ENCODE measurements around the gene B9D1.

The B9D1 gene

DNA sequence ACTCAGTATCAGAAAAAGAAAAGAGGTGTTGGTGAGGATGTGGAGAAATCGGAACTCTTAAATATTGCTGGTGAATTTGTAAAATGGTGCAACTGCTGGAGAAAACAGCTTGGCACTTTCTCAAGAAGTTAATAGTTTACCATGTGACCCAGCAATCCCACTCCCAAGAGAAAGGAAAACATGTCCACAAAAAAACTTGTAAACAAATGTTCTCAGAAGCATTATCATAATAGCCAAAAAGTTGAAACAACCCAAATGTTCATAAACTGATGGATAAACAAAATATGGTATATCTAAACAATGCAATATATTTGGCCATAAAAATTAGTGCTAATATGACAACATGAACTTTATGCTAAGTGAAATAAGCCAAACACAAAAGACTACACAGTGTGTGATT lies 13.2 kb upstream of the B9D1 start:
- no peak for DNase-seq

DNA sequence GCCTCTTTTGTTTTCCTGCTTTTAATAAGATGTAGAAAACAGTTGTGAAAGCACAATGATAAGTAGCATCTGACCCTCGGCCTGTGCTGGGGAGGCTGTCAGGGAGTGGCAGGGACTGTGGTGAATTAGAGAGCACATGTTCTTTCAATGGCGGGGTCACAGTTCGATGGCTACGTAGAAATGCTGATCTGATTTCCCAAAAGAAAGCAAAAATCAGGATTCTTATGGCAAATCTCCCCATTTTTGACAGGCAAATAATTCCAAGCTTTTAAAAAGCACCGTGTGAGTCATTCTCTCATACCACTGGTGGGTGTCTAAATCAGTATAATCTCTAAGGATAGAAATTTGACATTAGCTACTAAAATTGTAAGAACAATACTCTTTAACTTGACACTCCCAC lies 11.6 kb upstream of the B9D1 start:
- DNase-seq: no peak

GRCh38 chr17:19372866-19373504 lies 10.5 kb upstream of the B9D1 start:
- DNase-seq: no peak

DNA sequence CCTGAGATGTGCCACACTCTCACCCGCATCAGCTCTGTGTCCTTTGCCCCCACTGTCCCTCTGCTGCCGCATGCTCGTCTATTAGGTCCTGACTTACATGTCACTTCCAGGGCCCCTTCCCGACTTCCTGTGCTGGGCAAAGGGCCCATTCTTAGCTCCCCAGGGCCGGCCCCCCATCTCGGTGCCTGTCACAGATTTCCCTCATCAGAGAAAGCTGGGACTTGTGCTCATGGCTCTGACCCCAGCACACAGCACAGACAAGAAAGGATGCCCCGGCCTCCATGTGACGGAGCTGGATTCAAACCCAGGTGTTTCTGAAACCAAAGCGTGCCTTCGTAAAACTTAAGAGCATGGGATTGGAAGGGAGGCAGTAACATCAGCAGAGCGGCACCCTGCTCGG lies 9.9 kb upstream of the B9D1 start:
- DNase-seq: no peak

DNA sequence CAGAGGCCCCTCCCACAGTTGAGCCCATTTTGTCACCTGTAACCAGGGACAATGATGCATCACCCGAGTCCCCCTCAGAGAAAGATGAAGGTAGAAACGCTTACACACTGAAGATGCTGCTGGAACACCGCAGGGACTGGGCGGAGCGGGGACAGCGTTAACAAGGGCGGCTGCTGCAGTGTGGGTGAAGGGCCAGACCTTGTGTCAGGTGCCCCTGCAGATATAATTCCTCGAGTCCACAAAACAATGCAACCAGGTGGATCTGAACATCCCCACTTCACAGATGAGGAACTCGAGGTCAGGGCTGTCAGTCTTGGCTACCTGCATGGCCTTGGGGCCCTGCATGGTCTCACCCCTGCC lies 9.5 kb upstream of the B9D1 start:
- no peak for DNase-seq

DNA sequence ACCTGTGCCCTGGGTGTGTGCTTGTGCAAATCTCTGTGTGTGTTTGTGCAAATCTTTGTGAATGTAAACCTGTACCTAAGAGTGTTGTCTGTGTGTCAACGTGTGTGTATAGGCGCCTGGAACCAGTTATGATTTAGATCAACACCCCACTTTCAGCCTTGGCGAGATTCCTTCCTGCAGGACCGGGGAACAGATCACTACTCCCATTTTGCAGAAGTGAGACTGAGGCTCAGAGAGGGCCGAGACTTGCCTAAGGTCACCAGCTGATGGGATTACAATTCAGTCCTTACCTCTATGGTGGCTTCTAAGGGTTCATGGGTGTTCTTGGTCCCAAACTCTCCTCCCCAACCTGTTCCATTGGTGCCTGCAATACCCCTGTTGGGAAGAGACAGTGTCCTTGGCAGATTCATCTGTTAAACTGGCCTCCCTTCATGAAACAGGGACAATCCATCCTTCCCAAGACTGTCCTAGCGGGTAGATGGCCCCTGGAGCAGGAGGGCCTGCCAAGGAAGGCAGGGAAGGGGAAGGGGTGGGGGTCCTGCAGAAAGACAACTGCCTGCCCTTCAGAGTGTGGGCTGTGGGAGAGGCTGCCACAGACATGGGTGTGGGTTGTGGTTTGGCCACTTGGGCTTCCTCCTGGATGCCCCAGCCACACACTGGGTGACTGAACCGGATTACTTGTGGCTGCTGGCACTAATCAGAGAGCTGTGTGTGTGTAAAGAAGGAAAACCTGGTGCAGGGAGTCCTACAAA lies 8.9 kb upstream of the B9D1 start:
- no peak for DNase-seq

DNA sequence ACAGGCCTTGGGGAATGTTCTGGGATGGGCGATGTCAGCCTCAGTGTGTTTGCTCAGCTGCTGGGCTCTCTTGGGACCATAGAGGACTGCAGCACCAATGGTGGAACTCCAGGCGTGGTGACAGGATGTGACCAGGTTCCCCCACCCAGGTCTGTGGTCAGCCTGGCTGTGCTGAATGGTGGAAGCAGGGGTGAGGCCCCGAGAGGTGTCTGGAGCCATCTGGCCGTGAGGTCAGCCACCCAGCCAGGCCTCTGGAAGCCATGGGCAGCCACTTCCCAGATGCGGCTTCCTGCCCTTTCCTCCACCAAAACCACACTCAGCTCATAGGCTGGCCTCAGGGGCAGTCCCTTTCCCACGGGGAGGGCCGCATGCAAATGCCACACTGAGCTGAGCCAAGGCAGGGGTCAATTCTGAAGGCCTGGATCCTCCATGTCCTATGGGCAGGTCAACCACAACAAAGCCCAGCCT lies 8.0 kb upstream of the B9D1 start:
- no peak for DNase-seq

- DNase-seq: no peak
Measured at GRCh38 chr17:19369846-19370492, 7.4 kb upstream of the B9D1 start.

DNA sequence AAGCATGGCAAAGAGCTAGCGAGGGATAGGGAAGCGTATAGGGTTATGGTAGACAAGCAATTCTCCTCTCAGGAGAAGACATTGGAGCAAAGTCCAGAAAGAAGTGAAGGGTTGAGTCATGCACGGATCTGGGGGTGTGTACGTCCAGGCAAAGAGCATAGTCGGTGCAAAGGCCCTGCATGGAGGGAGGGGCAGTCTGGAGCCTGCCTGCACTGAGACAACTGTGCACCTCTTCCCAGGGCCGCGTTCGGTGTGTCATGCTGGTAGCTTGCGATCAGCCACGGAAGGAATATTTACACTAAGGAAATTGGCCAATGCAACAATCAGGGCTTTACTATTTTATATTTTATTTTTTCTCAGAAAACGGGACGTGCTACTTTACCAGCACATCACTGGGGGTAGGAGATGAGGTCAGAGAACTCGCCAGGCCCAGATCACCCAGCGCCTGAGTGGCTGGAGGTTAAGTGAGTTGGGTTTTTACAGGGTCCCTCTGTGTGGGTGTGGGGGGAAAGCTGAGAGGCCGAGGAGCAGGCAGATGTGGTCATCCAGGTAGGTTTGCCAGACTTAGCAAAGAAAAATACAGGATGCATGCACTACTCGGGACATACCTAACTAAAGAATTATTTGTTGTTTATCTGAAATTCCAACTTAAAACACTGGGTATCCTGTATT lies 6.7 kb upstream of the B9D1 start:
- no peak for DNase-seq

GRCh38 chr17:19368229-19368628 lies 5.7 kb upstream of the B9D1 start:
- DNase-seq: no peak

- no peak for DNase-seq
Measured at GRCh38 chr17:19366637-19366972, 4.1 kb upstream of the B9D1 start.

- DNase-seq: no peak
Measured at GRCh38 chr17:19365833-19366636, 3.5 kb upstream of the B9D1 start.

DNA sequence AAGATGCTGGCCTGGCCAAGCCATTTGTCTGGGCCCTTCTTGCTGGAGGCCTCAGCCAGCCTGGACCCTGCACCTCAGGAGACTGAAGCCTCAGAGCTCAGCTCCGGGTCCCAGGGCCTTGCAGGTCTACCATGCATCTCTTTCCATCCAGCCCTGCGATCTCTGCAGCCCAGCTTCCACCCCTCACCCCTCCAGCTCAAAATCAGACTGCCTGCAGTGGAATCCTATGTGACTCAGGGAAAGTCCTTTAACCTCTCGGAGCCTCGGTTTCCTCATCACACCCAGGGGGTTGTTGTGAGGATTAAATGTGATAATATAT lies 2.9 kb upstream of the B9D1 start:
- DNase-seq: no peak

- DNase-seq: no peak
Measured at GRCh38 chr17:19364699-19365498, 2.4 kb upstream of the B9D1 start.

GRCh38 chr17:19363460-19364035 lies 1.0 kb upstream of the B9D1 start:
- no peak for DNase-seq

- DNase-seq: no peak
Measured at GRCh38 chr17:19363114-19363438, 553 bp upstream of the B9D1 start.

DNA sequence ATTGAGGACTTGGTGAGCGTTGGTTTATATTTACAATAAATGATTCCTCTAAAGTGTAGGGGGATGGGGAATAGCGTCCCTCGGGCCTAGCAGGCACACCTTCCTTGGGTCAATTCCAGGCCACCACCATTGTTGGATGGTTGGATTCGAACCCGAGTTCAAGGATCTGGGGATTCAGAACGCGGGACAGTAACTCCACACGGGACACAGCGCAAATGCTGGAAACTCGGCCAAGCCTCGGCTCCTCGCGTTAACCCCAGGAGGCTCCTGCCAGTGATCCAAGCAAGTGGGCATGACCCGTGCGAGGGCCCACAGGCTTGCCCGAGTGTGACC lies 613 bp downstream of the B9D1 start:
- no peak for DNase-seq

DNA sequence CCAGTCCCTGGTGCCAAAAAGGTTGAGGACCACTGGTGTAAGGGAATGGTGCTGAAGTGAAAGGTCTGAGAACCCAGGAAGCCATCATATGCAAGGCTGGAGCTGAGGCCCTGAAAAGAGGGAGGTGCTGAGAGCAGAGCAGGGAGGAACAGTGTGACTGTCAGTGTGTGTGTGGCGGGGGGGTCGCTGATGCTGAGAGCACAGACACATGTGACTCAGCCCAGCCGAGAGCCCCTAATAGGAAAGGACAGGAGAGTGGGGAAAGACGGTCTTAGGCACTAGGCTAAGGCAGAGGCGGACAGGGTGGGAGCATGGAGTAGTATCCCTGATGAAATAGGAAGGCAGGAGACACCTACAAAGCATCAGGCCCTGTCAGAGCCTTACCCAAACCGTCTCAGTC lies 1.2 kb downstream of the B9D1 start:
- no peak for DNase-seq

- DNase-seq: no peak
Measured at GRCh38 chr17:19360772-19361171, 1.8 kb downstream of the B9D1 start.

- DNase-seq: no peak
Measured at GRCh38 chr17:19359856-19360255, 2.7 kb downstream of the B9D1 start.

- no peak for DNase-seq
Measured at GRCh38 chr17:19359151-19359550, 3.4 kb downstream of the B9D1 start.

DNA sequence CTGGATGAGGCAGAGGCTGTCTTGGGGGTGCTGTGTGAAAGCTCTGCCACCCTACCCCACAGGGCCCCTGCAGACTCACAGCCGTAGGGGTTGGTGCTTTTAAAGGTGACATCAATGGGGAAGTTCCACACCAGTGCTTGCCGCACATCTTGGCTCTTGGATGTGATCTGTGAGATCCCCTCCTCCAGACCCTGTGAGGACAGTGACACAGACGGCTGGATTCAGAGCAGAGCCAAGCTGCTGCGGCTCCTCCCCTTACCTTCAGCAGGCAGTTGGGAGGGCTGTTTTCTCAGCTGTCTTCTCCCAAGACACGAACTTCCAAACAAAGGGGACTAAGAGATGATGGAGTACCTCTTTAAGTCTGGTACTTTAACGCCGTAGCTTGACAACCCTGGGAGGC lies 4.8 kb downstream of the B9D1 start:
- DNase-seq: no peak
